Stimulated activated CD4-positive, alpha-beta T cell treated with anti-CD3 and anti-CD28 coated beads, Interleukin-12 subunit alpha, Interleukin-12 subunit beta, amount 100 ng/mL, for 48 hours (primary cell): ENCODE results near the gene PITPNM3.

ENCODE experiments used
- DNase-seq, 3 donors: peaks; one replicate each; pipeline ENCODE4 v3.0.0-alpha.2; 2020; ENCODE audit warnings: low read depth in 2 of 3, low spot score in 1 of 3

PITPNM3 gene

GRCh38 chr17:6463616-6464445 is 92.5 kb downstream of the PITPNM3 start:
- DNase-seq, result no peak

GRCh38 chr17:6462692-6463091 is 93.7 kb downstream of the PITPNM3 start:
- no peak for DNase-seq

- peak in 2 of 3 donors; percentile 16 to 26 for DNase-seq
These were observed 94.4 kb downstream of the PITPNM3 start for GRCh38 chr17:6461792-6462524.

DNA sequence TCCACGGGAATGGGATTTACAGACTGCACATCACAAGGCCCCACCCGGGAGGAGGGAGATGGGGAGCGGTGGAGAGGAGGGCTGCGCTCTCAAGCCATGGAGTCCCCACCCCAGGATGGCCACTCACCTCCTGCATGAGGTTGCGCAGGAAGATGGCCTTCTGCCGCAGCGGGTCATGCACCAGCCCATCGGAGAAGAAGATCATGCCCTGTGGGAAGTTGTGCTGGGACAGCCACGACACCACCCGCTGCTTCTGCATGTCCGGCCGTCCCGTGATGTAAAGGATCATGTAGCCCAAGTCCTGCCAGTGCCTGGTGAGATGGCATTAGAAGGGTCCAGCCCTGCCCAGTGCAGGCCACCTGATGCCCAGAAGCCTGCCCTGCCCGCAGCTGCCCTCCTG is 95.1 kb downstream of the PITPNM3 start:
- DNase-seq, result no peak

GRCh38 chr17:6460531-6461161 is 95.7 kb downstream of the PITPNM3 start:
- DNase-seq, result no peak

GRCh38 chr17:6458460-6458950 is 97.8 kb downstream of the PITPNM3 start:
- DNase-seq, result no peak

- DNase-seq, result no peak
These were observed 98.5 kb downstream of the PITPNM3 start for GRCh38 chr17:6457688-6458459.

- DNase-seq, result no peak
These were observed 99.3 kb downstream of the PITPNM3 start for GRCh38 chr17:6456914-6457687.

DNA sequence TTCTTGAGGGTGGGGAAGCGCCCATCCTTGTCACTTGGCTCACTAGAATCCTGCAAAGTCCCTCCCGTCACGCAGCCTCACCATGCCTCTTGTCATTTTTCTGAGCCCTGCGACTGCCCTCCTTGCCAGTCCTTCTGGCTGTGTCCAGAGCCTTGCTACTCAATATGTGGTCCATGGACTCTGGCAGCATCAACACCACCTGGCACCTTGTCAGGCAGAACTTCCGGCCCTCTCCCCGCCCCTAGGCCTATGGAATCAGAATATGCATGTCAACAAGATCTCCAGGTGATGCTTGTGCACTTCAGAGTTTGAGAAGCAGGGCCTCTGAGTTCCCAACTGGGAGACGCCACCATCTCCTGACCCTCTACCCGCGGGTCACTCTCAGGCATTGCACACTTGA is 100.0 kb downstream of the PITPNM3 start:
- no peak for DNase-seq

DNA sequence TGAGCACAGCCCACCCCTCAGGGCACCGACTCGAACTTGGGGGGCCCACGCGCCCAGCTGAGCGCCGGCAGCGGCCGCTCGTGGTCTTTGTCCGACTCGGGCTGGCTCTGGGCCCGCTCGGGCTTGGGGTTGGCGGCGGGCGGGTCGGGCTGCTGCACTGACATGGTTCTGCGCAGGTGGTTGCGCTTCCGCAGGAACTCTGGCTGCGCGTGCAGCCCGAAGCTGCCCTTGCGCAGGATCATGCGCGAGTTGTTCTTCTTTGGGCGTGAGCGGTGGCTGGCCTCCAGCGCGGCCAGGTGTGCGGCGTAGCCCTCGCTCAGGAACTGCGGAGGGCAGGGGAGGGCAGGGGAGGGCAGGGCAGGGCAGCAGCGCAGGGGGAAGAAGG is 101.0 kb downstream of the PITPNM3 start:
- DNase-seq, result no peak

GRCh38 chr17:6454495-6455320 is 101.6 kb downstream of the PITPNM3 start:
- no peak for DNase-seq

- DNase-seq, result no peak
These were observed 102.9 kb downstream of the PITPNM3 start for GRCh38 chr17:6453279-6454024.

DNA sequence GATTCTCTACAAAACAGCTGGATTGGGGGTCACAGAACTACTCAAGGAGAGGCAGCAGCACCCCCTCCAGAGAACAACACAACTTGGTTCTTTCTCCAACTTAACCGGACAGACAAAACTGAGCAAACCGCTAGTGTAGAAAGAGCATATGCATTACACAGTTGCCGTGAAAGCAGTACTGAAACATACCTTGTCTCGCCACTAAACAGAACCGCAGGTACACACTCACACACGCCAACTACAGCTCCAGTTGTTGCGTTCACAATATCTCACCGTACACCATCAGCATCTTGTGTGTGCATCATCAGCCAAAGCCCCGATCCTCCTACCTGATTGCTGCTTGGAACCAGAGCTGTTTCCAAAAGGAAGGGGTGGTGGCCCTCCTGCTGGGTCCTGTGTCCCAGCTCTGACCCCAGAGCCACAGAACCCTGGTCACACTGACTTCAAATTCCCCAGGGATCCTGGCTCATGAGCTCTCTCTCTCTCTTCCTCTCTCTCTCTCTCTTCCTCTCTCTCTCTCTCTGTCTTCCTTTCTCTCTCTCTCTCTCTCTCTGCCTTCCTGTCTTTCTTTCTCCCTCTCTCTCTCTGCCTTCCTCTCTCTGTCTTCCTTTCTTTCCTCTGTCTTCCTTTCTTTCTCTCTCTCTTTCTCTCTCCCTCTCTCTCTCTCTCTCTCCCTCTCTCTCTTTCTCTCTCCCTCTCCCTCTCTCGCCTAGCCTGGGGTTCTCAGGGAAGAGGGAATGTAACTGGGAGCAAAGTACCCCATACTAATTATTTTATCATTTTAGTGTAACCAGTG is 103.7 kb downstream of the PITPNM3 start:
- no peak for DNase-seq

GRCh38 chr17:6450926-6451832 is 105.2 kb downstream of the PITPNM3 start:
- no peak for DNase-seq

- no peak for DNase-seq
These were observed 107.0 kb downstream of the PITPNM3 start for GRCh38 chr17:6449307-6449706.

- DNase-seq, result no peak
These were observed 107.9 kb downstream of the PITPNM3 start for GRCh38 chr17:6448473-6448872.
